NCI-H2171 (cell line): ENCODE results near the gene LRRC53.

Experiments
- DNase-seq: peaks from one replicate; lab custom pipeline; 2025; lab: John Stamatoyannopoulos, UW

LRRC53 gene

GRCh38 chr1:74512170-74512915, at the start of gene LRRC53:
Gene LRRC53, minus strand, starts transcription at chr1:74512611. Its CDS starts 29,262 bp downstream, at chr1:74483349.
- no peak for DNase-seq

DNA sequence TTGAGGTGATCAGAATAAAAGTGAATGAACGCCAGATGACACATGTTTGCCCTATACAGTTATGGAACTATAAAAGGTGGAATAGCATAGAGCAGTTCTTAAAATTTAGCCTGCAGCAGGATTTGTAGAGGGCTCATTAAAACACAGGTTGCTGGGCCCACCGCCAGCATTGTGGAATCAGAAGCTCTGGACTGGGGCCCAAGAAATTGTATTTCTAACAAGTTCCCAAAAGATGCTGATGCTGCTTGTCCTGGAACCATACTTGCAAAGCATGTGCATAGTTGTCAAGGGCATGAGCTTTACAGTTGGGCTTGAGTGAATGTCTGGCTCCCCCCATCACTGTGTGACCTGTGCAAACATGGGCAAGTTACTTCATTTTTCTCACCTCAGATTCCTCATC, 37.5 kb upstream of the LRRC53 start:
- no peak for DNase-seq

- no peak for DNase-seq
Observed at GRCh38 chr1:74548961-74549750, 36.7 kb upstream of the LRRC53 start.

- peak; percentile 17 for DNase-seq
Observed at GRCh38 chr1:74545821-74546220, 33.4 kb upstream of the LRRC53 start.

GRCh38 chr1:74534241-74534640, 21.8 kb upstream of the LRRC53 start:
- DNase-seq: no peak

GRCh38 chr1:74531796-74532195, 19.4 kb upstream of the LRRC53 start:
- no peak for DNase-seq

- no peak for DNase-seq
Observed at GRCh38 chr1:74530892-74531291, 18.5 kb upstream of the LRRC53 start.

- no peak for DNase-seq
Observed at GRCh38 chr1:74528123-74528522, 15.7 kb upstream of the LRRC53 start.

GRCh38 chr1:74526708-74527107, 14.3 kb upstream of the LRRC53 start:
- DNase-seq: no peak

GRCh38 chr1:74523873-74524480, 11.6 kb upstream of the LRRC53 start:
- no peak for DNase-seq

GRCh38 chr1:74522148-74522547, 9.7 kb upstream of the LRRC53 start:
- DNase-seq: peak; percentile 75

DNA sequence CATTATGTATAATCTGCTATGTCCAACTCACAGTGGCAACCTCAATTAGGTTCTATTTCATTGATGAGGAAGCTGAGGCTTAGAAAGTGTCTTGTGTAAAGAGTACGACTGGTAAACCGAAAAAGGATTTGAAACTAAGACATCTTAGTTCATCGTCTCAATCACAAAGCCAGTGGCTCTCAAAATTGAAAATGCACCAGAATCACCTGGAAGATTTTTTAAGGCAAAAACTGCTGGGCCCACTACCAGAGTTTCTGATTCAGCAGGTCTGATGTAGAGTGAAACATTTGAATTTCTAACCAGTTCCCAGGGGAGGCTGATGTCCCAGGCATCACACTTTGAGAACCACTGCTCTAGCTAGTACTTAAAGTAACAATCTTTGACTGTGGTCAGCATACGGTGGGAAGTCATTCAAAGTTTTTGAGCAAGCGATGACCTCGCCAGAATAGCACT, 5.2 kb upstream of the LRRC53 start:
- DNase-seq: no peak

GRCh38 chr1:74513411-74514300, 1.2 kb upstream of the LRRC53 start:
- DNase-seq: no peak

DNA sequence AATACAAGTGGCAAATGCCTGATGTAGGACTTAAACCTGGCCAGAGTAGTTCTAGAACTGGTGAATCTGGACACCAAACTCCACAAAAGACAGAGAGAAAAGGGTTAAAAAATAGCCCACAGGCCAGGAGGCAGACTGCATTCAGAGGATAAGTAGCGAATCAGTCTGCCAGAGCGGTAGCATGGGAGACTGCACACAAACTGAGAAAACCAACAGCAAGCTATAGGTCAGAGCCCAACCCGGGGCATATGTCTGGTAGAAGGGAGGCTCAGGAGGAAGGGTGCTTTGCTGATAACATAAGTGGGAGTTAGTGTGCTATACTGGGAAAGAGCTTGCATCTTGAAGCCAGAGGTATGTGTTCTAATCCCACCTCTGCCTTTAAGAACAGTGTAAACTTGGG, 4.0 kb downstream of the LRRC53 start:
- DNase-seq: no peak

DNA sequence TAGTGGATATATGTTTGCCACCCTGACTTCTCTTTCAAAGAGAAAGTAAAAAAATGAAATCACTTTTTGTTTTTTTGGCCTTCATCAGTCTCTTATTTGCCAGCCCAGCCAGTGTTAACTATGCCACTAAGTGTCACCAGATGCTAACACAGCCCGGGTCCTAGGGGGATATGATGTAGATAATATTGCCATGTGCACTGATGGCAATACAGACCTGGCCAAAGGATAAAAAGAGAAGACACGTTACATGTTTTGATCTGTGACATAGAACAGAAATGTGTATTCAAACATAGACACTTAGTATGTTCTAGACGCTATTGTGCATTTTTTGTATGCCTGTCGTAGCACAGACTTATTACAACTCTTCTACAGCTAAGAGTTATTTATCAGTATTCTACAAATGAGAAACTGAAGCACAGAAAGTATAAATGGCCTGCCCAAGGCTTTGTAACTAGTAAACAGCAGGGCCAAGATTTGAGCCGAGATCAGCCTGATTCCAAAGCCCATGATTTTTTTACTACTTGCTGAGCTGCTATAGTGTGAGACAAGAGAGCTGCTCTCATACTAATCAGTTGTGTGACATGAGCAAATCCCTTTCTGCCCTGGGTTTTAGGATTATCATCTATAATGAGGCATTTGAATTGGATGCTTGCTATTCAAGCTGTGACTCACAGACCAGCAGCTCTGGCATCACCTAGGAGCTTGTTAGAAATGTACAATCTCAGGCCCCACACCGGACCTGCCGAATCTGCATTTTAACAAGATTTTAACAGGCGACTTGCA, 6.3 kb downstream of the LRRC53 start:
- peak; percentile 22 for DNase-seq

DNA sequence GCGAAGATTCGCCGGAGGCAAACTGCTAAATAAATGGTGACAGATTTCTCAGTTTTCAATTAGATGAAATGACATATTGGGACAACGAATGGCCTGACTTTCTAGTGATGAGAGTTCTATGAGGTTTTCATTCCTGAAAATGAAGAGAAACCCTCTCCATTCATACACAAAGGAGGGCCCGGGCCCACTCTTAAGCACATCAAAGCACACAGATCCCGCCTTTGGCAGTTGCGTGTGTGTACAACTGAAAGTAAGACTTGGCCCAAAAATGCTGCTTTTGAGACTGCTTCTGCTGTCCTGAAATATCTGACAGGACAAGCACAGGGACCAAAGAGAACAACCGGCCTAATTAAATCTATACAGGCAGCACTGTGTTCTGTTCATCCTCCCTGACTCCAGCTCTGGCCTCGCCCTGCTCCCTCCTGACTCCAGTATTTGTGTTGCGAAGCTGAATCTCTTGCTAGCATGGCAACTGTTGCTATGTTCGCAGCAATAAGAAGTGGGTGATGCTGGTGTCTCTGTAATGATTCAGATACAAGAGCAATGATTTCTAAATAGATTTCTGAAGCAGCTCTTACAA, 7.4 kb downstream of the LRRC53 start:
- DNase-seq: no peak

- peak; percentile 47 for DNase-seq
Observed at GRCh38 chr1:74504125-74504932, 8.1 kb downstream of the LRRC53 start.

DNA sequence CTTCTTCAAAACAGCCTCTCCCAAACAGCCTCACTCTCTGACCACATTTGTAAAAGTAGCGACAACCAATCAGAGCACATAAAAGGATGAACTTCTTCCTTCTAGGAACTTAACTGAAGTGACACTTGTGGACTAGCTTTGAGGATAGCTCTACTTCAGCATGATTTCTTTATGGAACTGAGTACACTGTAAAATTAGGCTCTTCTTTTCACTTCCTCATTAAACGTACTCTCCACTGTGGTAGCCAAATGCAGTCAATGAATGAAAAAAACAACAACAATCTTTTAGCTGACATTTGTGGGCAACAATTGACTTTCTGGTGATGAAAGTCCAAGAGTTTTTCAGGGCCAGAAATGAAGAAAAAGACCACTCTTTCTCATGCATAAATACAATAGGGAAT, 9.6 kb downstream of the LRRC53 start:
- DNase-seq: no peak

DNA sequence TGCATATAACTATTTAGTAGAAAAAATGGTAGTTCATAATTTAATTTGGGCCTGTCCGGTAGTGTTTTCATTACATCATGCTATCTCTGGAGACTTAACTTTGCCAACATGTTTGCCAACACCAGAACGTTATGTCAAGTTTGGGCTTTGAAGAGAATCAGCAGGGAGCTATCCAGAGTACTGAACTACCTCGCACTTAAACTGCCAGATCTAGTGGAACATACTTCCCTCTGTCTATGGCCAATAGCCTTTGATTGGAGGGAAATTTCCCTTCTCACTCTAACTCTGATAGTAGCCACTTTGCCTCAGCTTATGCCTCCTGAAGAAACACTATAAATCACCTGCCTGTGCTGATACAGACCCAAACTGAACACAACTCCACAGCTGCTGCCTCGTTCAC, 10.0 kb downstream of the LRRC53 start:
- DNase-seq: no peak

GRCh38 chr1:74498901-74499300, 13.5 kb downstream of the LRRC53 start:
- DNase-seq: no peak
